Stromal cell of bone marrow (primary cell): ENCODE results near the gene NCBP3.
A peak's percentile ranks its signal among the peaks of the same experiment; 100 is the strongest.
"Not testable (repeated sequence)": the region's sequence is repeated elsewhere in the genome, so short reads cannot be mapped to it uniquely, and the experiment has no call there.

ENCODE experiments used
- DNase-seq: peaks from one replicate; pipeline ENCODE4 v3.0.0-alpha.2; 2012; ENCODE audit warnings: low read depth

The NCBP3 gene

GRCh38 chr17:3882276-3882675 lies 36.2 kb upstream of the NCBP3 start:
- DNase-seq: no peak

DNA sequence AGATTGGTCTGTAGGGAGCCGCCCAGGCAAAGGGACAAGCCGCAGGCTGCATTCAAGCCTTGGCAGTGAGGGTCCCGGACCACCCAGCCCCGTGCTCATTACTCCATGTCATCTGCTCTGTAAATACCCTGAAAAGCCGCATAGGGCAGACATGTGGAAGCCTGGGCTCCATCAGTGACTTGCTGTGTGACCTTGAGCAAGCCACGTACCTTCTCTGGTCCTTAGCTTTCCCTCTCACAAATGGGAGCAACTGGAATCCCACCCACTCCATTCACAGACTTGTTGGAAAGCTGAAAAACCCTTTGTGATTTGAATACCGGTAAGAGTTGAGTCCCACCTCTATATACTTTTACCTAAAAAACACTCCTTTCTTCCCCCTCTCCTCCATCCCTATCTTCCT lies 34.9 kb upstream of the NCBP3 start:
- DNase-seq: no peak

DNA sequence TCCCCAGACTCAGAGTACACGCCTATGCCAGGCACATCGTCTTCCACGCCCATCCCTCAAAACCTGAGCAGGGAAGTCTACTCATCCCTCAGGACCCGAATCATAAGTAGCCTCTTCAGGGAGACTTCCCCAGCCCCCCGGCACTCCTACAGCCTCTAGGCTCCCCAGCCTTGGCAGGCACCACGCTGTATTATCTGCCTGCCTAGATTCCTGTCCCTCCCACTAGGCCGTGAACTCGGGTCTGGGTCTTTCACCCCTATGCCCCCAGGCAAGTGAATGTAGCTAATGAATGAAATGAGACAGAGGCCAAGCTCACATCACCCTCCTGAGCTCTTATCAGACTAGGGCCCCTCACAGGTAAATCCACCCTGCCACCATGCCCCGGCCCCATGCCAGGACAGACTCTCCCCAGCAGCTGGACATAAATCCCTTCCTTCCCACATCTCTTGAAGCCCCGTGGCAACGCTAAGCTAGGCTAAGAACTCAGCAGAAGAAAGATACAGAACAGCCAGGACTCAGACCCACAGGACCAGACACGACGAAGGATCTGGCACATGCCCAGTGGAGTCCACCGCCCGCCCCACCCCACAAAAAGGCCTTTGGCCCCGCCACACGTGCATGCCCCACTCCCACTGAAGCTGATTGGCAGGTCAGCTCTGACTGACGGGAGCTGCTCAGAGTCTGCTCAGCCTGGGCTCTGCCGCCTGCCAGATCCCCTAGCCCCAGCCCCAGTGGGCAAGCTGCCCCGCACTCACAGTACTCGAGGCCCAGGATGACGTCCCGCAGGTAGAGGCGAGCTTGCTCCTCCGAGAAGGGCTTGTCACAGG lies 33.8 kb upstream of the NCBP3 start:
- no peak for DNase-seq

- peak; percentile 63 for DNase-seq
Observed at GRCh38 chr17:3879186-3879585, 33.1 kb upstream of the NCBP3 start.

DNA sequence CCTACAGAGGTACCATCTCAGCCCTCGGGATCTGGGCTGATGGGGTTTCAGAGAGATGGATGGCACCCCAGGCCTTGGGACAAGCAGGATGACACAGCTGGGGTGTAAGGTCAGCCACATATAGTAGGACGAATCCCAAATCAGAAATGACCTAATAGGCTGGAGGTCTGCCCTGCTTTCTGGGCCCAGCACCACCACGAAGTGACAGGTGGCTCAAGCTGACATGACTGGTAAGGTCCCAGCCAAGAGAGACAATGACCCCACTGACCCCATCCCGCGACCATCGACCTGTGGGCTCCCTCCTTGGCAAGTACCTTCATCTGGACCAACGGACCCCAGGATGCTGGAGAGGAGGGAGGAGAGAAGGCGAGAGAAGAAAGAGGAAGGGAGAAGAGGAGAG lies 31.2 kb upstream of the NCBP3 start:
- no peak for DNase-seq

- no peak for DNase-seq
Observed at GRCh38 chr17:3875317-3875716, 29.3 kb upstream of the NCBP3 start.

- no peak for DNase-seq
Observed at GRCh38 chr17:3873862-3874261, 27.8 kb upstream of the NCBP3 start.

DNA sequence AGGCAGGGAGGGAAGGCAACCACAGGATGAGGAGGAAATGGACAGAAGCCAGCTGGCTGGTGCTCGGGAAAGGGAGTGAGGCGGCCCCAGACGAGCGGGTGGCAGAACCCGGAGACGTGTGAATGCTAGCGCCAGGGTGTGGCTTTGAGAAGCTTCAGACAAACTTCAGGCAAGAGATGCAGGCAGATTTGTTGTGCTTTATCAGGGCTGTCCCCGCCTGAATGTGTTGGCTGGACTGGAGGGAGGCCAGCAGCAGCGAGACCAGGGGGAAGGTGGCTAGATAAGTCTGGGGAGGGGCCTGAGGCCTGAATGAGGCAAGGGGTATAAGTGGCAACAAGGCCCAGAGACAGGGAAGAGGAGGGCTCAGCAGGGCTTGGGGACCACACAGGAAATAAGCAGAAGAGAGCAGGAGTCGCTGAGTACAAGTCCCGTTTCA lies 24.8 kb upstream of the NCBP3 start:
- no peak for DNase-seq

GRCh38 chr17:3867606-3868005 lies 21.6 kb upstream of the NCBP3 start:
- DNase-seq: no peak

- DNase-seq: no peak
Observed at GRCh38 chr17:3867106-3867505, 21.1 kb upstream of the NCBP3 start.

DNA sequence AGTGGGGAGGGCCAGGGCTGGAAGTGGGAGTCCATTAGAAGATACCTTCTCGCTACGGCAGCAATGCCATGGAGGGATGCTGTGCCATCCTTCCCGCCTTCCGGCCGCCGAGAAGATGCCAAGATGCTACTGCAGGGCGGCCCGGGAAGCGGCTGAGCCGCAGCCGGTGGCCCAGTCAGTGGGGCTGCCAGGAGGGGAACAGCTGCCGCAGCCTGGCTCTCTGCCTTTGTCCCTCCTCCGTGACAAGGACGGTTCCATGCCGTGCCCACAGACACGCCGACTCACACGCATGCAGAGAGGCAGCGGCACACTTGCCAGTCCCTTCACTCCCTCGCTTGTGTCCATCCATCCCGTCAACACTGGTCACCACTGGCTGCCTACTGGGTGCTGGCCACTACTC lies 20.2 kb upstream of the NCBP3 start:
- no peak for DNase-seq

DNA sequence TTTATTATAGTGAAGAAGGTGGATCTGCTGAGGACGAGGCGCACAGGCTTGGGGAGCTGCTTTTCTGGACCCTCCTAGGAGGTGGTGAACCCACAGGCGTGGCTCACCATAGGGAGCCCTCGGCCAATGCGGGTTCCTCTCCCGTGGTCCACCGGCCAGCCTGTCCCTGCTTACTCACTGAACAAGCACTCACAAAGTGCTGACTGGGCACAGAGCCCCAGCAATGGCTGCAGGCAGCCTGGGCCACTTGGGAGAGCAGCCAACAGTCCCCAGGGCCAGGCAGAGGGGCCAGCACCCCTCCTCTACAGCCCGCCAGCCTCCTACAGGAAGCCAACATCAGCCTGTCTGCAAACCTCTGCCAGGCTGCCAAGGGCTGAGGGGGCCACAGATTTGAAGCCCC lies 19.1 kb upstream of the NCBP3 start:
- DNase-seq: no peak

DNA sequence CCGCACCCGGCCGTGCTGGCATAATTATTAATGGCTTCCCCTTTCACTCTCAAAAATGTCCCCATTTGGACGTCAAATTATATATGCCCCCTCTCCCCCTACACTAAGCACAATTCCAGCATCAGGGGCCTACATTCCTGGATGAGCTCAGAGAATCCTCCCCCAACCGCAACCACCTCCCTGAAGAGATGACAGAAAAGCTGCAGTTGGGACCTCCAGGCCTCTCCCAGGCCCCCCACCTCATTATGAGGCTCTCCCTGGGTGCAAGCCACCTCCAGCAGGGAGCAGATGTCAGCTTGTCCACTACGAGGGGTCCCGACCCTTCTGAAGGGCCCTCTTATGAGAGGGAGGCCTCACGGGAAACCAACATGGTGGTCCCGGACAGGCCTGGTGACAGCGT lies 18.5 kb upstream of the NCBP3 start:
- no peak for DNase-seq

GRCh38 chr17:3861761-3862681 lies 16.0 kb upstream of the NCBP3 start:
- DNase-seq: no peak

DNA sequence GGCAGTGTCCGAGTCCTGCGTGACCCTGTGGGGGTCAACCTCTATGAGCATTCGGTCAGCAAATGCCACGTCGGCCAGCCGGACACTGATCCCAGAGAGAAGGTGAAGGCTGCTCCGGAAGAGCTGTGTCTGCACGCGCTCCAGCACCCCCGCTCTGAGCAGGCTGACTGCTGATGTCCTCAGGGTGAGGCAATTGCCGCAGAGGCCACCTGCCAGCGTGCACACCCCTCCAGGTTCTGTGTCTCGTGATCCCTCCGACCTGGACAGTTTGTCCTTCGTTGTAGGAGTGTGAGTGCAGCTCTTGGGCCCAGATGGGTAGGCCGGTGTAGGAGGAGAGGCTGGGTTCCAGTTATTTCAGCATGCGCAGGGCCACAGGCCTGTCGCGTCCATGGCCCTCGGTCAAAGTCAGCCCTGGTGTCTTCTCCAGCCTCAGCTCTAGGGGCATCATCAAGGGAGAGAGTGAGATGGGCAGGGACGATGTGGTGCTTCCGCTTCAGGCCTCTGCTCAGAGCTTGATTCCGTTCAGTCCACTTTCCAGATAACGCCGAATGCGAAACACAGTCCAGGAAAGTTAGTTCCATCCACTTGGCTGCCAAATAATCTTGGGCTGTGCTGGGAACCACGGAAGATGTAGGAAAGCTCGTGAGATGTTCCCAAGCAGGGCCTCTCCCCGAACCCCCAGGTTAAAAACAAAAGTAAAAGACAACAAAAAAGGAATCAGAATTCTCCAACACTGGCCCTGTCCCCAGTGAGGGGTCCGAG lies 15.1 kb upstream of the NCBP3 start:
- no peak for DNase-seq

- no peak for DNase-seq
Observed at GRCh38 chr17:3859940-3860339, 13.9 kb upstream of the NCBP3 start.

GRCh38 chr17:3857261-3858105 lies 11.4 kb upstream of the NCBP3 start:
- no peak for DNase-seq

GRCh38 chr17:3854204-3854603 lies 8.2 kb upstream of the NCBP3 start:
- not testable (repeated sequence) for DNase-seq

DNA sequence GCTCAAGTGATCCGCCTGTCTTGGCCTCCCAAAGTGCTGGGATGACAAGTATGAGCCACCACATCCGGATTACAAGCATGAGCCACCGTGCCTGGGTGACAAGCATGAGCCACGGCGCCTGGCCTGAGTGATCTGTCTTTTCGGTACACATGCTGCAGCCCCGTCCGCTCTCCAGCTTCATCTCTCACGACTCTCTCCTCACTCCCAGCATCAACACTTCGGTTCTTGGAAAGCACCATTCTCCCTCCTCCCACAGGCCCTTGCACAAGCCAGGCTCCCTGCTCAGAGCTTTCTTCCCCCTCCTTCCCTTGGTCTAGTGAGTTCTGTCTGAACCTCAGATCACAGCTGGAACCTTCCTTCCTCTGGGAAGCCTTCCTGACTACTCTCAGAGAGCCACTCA lies 6.5 kb upstream of the NCBP3 start:
- DNase-seq: no peak

DNA sequence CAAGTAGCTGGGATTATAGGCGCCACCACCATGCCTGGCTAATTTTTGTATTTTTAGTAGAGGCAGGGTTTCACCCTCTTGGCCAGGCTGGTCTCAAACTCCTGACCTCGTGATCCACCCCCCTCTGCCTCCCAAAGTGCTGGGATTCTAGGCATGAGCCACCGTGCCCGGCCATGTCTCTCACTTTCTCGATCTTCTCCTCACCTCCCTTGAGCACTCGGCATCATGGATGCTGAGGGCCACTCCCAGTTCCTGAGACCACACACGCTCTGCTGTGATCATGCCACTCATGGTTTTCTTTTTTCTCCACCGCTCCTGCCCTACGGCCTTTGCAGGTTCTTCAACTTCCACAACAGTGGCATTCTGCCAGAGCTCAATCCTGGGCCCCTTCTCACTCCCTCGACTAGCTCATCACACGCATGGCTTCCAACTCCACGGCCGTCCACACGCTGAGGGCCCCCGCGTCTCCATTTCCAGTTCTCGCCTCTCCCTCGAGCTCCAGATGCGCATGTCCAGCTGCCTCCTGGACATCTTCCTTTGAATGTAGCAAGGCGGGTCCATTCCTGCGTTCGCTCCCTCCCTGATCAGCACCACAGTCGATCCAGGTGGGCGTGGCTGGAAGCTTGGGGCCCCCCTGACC lies 5.5 kb upstream of the NCBP3 start:
- no peak for DNase-seq

- DNase-seq: no peak
Observed at GRCh38 chr17:3848229-3848835, 2.3 kb upstream of the NCBP3 start.
